ENCODE results near the gene TTC24. TPM values are rescaled to one million over a fixed set of nuclear protein-coding genes. Genes with fewer than 3 reads are reported as not detected.

The TTC24 gene
- total RNA-seq, 6 donors from 2014 or later, result 0.20 TPM; not detected in 5

GRCh38 chr1:156616463-156616862, 36.9 kb downstream of the TTC24 start:
- no peak for ATAC-seq (ENCODE audit: low FRiP score in 2 of 2)

DNA sequence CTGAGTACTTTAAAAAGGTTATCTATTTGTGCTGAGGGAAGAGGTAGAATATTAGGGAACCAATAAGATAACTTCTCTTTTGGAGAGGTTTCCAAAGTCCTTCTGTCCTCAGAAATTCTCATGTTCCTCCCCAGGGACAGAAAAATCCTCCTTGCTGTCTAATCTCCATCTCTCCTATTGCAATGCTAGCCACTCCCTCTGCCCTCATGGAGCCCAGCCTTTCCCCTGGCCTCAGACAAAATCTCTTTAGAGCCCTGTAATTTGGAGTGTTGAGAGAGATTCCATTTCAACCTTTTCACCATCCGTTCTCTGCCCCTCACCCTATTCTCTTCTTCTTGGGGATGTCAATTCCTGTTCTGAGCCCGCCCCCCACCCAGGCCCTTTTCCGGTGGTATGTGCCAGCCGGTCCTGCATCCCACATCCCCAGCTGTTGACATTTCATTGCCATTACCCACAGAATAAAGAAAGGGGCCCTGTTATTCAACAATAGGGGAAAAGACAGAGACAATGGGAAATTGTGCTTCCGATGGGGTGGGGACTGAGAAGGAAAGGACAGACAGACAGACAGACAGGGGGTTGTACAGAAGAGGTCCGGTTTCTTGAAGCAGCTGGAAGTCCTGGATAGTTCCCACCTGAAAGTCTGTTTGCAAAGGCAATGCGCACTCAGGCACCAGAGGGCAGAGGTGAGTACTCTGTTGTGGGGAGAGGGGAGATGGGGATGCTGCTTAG, 39.5 kb downstream of the TTC24 start, which contains the start of gene HAPLN2:
HAPLN2 (plus strand) TSS at position 563 of the 729 bp plus-strand sequence. CDS start 4,076 bp downstream, outside the sequence.
- DNase-seq, result no peak
- TF ChIP-seq CTCF (IDR thresholded peaks at IDR 0.05) (peak in 1 of 6 experiments; percentile 11), EP300 (IDR thresholded peaks at IDR 0.05) (no peak)
- 10 to 18% methylated on average over 7 of the region's 7 CpGs for WGBS, 2 donors
- Histone ChIP-seq H3K27ac (no peak within 1 kb of the TSS), H3K4me3 (no peak within 1 kb of the TSS), H3K27me3 (peaks cover 0 to 9% (median 6%) of the 10 kb centered on the region in 4 donors), H3K9me3 (no peaks in the 10 kb centered on the region), H3K4me1 (peaks cover 9 to 17% (median 13%) of the 10 kb centered on the region in 4 donors), H3K36me3 (no peaks in the 10 kb centered on the region)
- no peak for ATAC-seq (ENCODE audit: low FRiP score in 2 of 2)

More at GRCh38 chr1:156616463-156616862, 36.9 kb downstream of the TTC24 start:
- H3K9me3 ChIP-seq, result no peaks in the 10 kb centered on the region
- no peak for DNase-seq
- TF ChIP-seq POLR2A (IDR thresholded peaks at IDR 0.05) (no peak), CTCF (IDR thresholded peaks at IDR 0.05) (no peak), POLR2AphosphoS5 (IDR thresholded peaks at IDR 0.05) (peak; percentile 35 to 43), EP300 (IDR thresholded peaks at IDR 0.05) (peak in 2 of 4 donors; percentile 69 to 84)
- WGBS, 2 donors, result 10 to 18% methylated on average over 5 of the region's 5 CpGs
- peaks cover 5 to 12% (median 9%) of the 10 kb centered on the region in 4 donors for H3K4me1 ChIP-seq
- no peaks in the 10 kb centered on the region for H3K36me3 ChIP-seq
- peak overlapping the region; percentile 5 to 49 (median 42) for H3K27ac ChIP-seq
- H3K27me3 ChIP-seq, result peaks cover 0 to 2% (median 0%) of the 10 kb centered on the region in 4 donors
- H3K4me3 ChIP-seq, result peak overlapping the region in 1 of 4 donors; percentile 5

GRCh38 chr1:156619582-156619955, 40.0 kb downstream of the TTC24 start:
- DNase-seq (no peak), ATAC-seq (ENCODE audit: low FRiP score in 2 of 2) (no peak)
- H3K27me3 ChIP-seq, result peaks cover 0 to 13% (median 10%) of the 10 kb centered on the region in 4 donors
- H3K9me3 ChIP-seq, result no peaks in the 10 kb centered on the region
- no peaks in the 10 kb centered on the region for H3K36me3 ChIP-seq
- no peak overlapping the region for H3K27ac ChIP-seq
- no peak for TF ChIP-seq EP300 (IDR thresholded peaks at IDR 0.05)
- no peak for TF ChIP-seq CTCF (IDR thresholded peaks at IDR 0.05)
- TF ChIP-seq POLR2AphosphoS5 (IDR thresholded peaks at IDR 0.05), result no peak
- TF ChIP-seq POLR2A (IDR thresholded peaks at IDR 0.05), result no peak
- peaks cover 14 to 22% (median 18%) of the 10 kb centered on the region in 4 donors for H3K4me1 ChIP-seq
- no peak overlapping the region for H3K4me3 ChIP-seq
- WGBS, 2 donors, result 19 to 27% methylated on average over 6 of the region's 6 CpGs

GRCh38 chr1:156622581-156623297, 43.2 kb downstream of the TTC24 start:
- TF ChIP-seq POLR2AphosphoS5 (IDR thresholded peaks at IDR 0.05), result no peak
- TF ChIP-seq EP300 (IDR thresholded peaks at IDR 0.05), result no peak
- TF ChIP-seq POLR2A (IDR thresholded peaks at IDR 0.05), result no peak
- TF ChIP-seq CTCF (IDR thresholded peaks at IDR 0.05), result no peak
- peaks cover 6 to 37% (median 22%) of the 10 kb centered on the region in 4 donors for H3K27me3 ChIP-seq
- H3K27ac ChIP-seq, result no peak overlapping the region
- no peaks in the 10 kb centered on the region for H3K36me3 ChIP-seq
- DNase-seq (no peak), ATAC-seq (ENCODE audit: low FRiP score in 2 of 2) (no peak)
- peaks cover 20 to 26% (median 22%) of the 10 kb centered on the region in 4 donors for H3K4me1 ChIP-seq
- WGBS, 2 donors, result 73 to 87% methylated on average over 6 of the region's 6 CpGs
- no peaks in the 10 kb centered on the region for H3K9me3 ChIP-seq
- H3K4me3 ChIP-seq, result no peak overlapping the region

Data from upper lobe of left lung (tissue), 6 donors.